NCI-H2107 treated with DMSO at 0.1 percent for 48 hours (cell line): Measurements from ENCODE around the gene LBX1.
"Not testable (repeated sequence)": the region's sequence is repeated elsewhere in the genome, so short reads cannot be mapped to it uniquely, and the experiment has no call there.

Experiments used
- DNase-seq: peaks from one replicate; lab custom pipeline; 2025; ENCODE audit not compliant: unreplicated experiment; lab: John Stamatoyannopoulos, UW

Gene LBX1

DNA sequence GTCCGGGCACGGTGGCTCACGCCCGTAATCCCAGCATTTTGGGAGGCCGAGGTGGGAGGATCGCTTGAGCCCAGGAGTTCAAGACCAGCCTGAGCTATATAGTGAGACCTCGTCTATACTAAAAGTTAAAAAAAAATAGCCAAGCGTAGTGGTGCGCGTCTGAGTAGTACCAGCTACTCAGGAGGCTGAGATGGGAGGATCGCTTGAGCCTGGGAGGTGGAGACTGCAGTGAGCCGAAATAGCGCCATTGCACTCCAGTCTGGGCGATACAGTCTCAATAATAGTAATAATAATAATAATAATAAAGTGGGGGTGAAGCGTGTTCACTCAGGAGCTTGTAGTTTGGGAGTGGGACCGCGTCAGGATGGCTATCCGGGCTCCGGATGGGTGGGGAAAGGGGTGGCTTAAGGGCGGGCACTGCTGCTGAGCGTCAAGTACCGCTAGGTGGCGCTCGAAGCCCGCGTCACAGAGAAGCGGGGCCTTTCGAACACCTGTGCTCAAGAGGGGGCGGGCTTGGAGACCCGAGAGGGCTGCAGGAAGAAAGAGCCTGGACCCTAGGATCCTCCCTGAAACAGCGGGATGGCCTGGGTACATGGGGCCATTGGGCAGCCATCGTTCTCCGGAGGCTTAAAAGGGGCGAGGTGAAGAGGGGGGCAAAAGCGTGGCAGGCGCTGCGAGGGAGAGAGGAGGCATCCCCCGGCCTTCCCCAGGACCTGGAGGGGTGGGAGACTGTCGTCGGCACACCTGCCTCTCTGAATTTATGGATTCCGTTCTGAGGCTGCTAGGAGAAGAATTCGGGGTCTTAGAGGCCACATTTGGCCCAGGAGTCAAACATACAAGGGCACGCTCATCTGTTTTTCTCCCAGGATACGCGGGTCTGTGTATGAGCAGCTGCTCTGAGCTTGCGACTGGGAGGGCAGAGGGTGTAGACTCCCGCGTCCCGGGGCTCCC, 14.5 kb downstream of the LBX1 start:
- DNase-seq = peak; percentile 12

DNA sequence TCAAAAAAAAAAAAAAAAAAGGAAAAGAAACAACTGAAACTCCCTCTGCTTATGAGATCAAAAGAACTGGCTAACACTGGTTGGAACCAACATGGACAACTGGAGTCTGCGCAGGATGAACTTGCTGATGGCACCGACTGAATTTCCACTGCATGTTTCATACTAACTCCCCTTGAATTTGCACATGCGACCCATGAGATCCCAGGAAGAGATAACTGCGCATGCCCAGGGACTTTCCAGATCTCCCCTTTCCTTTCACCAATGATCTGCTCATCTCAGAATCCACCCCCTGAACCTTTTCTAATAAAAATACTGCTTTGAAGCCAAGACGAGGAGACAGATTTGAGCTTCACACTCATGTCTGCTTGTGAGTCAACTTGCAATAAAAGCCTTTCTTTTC, 20.7 kb downstream of the LBX1 start:
- DNase-seq = no peak

DNA sequence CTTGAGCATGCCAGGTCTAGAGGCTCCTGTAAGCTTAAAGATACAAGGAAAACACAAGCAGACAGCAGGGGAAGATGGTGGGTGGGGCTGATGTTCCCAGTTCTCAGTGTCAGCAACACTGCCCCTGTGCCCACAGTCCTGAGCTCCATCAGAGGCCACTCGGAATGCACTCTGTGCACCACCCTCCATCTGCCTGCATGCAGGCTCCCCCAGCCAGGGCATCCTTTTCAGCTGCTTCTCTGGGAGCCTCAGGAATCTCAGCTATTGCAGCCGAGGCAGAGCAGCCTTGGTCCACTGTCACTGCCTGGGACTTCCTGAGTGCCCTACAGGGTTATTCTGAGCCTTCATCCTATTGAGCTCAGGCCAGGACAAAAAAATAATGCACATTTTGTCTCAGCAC, 22.2 kb downstream of the LBX1 start:
- no peak for DNase-seq

DNA sequence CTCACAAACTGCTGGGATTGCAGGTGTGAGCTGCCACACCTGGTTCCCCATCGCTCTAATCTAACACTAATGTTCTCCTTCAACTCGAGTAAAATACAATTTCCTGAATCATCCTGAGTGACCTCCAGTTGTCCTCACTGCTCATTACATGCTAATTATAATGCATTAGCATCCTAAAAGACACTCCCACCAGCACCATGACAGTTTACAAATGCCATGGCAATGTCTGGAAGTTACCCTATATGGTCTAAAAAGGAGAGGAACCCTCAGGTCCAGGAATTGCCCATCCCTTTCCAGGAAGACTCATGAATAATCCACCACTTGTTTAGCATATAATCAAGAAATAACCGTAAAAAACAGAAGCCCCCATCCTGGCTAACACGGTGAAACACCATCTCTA, 26.6 kb downstream of the LBX1 start:
- not testable (repeated sequence) for DNase-seq

DNA sequence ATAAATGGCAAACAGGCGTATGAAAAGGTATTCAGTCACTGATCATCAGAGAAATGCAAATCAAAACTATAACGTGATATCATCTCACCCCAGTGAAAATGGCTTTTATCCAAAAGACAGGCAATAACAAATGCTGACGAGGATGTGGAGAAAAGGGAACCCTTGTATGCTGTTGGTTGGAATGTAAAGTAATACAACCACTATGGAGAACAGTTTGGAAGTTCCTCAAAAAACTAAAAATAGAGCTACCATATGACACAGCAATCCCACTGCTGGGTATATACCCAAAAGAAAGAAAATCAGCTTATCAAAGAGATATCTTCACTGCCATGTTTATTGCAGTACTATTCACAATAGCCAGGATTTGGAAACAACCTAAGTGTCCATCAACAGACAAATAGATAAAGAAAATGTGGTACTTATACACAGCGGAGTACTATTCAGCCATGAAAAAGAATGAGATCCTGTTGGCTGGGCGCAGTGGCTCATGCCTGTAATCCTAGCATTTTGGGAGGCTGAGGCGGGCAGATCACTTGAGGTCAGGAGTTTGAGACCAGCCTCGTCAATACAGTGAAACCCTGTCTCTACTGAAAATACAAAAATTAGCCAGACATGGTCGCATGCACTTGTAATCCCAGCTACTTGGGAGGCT, 30.8 kb downstream of the LBX1 start:
- not testable (repeated sequence) for DNase-seq

DNA sequence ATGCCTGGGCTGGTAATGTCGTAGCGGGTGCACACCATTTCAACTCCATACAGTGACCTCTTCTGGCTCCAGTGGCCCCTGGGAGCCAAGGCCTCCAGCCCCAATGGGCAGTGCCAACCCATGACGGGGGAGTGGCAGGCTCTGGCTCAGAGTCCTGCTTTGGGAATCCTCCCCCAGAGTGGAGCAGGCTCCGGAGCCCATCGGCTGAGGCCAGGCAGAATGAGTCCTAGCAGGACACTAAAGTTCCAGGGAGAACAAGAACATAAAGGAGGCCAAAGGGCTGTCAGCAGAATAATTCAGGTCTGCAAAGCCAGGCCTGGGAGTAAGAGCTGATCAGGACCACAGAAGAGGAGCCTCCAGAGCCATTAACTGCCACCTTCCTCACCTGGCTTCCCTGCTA, 33.3 kb downstream of the LBX1 start:
- DNase-seq = no peak

DNA sequence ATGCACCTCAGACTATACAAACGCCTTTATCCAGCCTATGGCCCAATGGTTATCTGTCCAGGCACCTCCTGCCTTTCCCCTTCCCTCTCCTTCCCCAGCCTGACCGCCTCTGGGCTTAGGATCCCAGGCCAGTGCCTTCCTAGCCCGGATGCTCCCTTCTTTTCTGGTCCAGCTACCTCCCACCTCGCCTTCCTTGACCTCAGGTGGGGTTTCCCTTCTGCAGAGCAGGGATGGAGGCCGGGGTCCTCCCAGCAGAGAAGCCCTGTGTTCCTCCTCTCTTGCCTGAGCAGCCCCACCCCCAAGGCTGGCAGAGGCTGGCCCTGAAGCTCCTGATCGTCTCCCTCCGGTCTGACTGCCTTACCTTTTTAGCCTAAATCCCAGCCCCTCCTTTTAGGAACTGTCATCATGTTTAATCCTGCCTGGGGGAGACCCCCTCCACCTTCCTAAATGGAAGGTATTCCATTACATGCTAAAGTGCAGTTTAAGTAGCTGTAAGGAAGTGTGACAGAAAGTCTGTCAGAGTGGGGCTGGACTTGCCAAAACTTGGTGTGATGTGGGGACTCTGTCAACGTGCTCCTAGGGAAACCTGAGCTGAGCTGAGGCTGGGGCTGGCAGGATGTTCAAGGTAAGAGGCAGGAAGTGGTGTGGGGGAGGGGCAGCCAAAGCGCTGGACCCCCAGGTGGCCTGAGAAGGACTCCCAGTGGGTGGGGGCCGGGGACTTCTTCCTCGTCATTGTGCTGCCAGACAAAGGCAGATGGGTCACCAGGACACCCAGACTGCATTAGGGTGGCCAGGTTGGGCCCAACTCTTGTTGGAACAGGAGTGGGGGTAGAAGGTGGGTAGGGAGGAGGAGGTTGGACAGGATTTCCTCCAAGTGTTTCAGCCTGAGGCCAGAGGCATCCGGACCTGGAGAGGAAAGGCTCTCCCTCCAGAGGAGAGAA, 39.5 kb downstream of the LBX1 start:
- peak; percentile 26 for DNase-seq

DNA sequence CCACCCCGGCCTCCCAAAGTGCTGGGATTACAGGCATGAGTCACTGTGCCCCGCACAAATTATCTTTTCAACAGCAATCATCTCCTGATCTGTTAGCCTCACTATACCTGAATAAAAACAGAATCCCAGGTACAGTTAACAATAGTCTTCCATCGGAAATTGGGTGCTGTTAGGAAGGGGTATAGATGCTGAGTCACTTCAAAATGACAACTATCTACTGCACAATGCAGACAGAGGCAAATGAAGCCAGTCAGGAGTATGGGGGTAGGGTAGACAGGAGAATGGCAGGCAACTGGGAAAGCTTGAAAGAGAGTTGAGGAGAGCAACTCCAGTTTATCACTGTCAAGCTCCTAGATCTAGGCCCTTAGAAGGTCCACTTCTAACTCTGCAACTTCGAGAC, 40.3 kb downstream of the LBX1 start:
- DNase-seq = no peak

DNA sequence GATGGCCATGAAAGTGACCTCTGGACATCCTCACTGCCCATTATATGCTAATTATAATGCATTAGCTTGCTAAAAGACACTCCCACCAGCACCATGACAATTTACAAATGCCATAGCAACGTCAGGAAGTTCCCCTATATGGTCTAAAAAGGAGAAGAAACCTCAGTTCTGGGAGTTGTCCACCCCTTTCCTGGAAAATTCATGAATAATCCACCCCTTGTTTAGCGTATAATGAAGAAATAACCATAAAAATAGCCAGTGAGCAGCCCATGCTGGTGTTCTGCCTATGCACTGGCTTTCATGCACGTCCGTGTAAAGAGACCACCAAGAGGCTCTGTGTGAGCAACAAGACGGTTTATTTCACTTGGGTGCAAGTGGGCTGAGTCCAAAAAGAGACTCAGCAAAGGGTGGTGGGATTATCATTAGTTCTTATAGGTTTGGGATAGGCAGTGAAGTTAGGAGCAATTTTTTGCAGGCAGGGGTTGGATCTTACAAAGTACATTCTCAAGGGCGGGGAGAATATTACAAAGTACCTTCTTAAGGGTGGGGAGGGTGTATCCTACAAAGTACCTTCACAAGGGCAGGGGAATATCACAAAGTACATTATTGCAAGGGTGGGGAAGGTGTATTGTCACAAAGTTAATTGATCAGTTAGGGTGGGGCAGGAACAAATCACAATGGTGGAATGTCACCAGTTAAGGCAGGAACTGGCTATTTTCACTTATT, 45.6 kb downstream of the LBX1 start:
- DNase-seq = no peak

DNA sequence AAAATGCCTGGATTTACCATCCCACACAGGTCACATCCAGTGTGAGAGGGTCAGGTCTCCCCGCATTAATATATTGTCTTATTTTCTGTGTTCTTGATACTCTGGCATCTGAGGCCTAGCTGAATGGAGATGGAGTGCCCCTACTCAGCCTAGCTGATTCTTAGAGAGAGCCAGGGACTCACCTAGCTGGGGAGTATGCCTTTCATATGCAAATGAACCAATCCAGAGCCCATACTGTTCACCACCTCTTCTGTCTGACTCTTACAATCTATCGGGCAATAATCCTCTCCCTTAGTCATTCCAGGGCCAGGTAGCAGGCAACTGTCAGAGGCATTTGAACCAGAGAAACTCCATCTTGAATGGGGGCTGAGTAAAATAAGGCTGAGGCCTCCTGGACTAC, 46.3 kb downstream of the LBX1 start:
- peak; percentile 32 for DNase-seq
